Left ventricle myocardium inferior (tissue), 1 donor: Measurements from ENCODE around the gene C17orf67. TPM values are rescaled to one million over a fixed set of nuclear protein-coding genes. Genes with fewer than 3 reads are reported as not detected.

ENCODE experiments used
- DNase-seq: peaks from one replicate; pipeline ENCODE4 v3.0.0-alpha.2; 2020
- H3K27ac ChIP-seq: fragments of 200-600 bp; replicated peaks from 2 replicates; pipeline ENCODE4 v1.8.0; 2021
- H3K27me3 ChIP-seq: fragments of 200-600 bp; 2 replicates; pipeline ENCODE4 v1.8.0; 2021; ENCODE audit warnings: low read depth
- H3K36me3 ChIP-seq: fragments of 200-600 bp; 2 replicates; pipeline ENCODE4 v1.8.0; 2021
- H3K4me1 ChIP-seq: fragments of 200-600 bp; 2 replicates; pipeline ENCODE4 v1.8.0; 2021
- H3K4me3 ChIP-seq: fragments of 200-600 bp; 2 replicates; pipeline ENCODE4 v1.8.0; 2021; ENCODE audit warnings: mild to moderate bottlenecking, moderate library complexity
- H3K9me3 ChIP-seq: fragments of 200-600 bp; replicated peaks from 2 replicates; pipeline ENCODE4 v1.8.0; 2021
- intact Hi-C: fragments of 100-400 bp; cut with micrococcal nuclease; formaldehyde crosslinking; loops from one replicate; pipeline ENCODE4 v1.11.0; 2022
- total RNA-seq: library from RNA; stranded (reverse); fragmentation: NEBNext Ultra II Directional; extraction: Animal tissue kit (Norgen Biotek cat#: 25700); gene quantifications from one replicate; pipeline ENCODE4 v1.2.1, GENCODE V29; 2021
- TF ChIP-seq, protein P1 (sequence below): fragments of 200-600 bp; IDR thresholded peaks from 2 replicates; pipeline ENCODE4 v1.8.0; 2021; ENCODE audit warnings: antibody characterized with exemption, mild to moderate bottlenecking, borderline replicate concordance
- donor health status: DM: no; HTN: yes; CAD: no; lungs with severe emphysema.

Gene C17orf67
- total RNA-seq, 1 donor from 2014 or later, result 1.1 TPM

GRCh38 chr17:56833057-56833808 is 487 bp downstream of the C17orf67 start:
- H3K27ac ChIP-seq, result peak overlapping the region; percentile 86
- TF ChIP-seq, protein P1, sequence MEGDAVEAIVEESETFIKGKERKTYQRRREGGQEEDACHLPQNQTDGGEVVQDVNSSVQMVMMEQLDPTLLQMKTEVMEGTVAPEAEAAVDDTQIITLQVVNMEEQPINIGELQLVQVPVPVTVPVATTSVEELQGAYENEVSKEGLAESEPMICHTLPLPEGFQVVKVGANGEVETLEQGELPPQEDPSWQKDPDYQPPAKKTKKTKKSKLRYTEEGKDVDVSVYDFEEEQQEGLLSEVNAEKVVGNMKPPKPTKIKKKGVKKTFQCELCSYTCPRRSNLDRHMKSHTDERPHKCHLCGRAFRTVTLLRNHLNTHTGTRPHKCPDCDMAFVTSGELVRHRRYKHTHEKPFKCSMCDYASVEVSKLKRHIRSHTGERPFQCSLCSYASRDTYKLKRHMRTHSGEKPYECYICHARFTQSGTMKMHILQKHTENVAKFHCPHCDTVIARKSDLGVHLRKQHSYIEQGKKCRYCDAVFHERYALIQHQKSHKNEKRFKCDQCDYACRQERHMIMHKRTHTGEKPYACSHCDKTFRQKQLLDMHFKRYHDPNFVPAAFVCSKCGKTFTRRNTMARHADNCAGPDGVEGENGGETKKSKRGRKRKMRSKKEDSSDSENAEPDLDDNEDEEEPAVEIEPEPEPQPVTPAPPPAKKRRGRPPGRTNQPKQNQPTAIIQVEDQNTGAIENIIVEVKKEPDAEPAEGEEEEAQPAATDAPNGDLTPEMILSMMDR, result no peak
- H3K4me3 ChIP-seq, result peak overlapping the region; percentile 83
- no peaks in the 10 kb centered on the region for H3K36me3 ChIP-seq
- H3K27me3 ChIP-seq, result no peaks in the 10 kb centered on the region
- no peaks in the 10 kb centered on the region for H3K9me3 ChIP-seq
- H3K4me1 ChIP-seq, result peaks cover 58% of the 10 kb centered on the region
- intact Hi-C loops, result no loop called here
- peak; percentile 64 for DNase-seq

DNA sequence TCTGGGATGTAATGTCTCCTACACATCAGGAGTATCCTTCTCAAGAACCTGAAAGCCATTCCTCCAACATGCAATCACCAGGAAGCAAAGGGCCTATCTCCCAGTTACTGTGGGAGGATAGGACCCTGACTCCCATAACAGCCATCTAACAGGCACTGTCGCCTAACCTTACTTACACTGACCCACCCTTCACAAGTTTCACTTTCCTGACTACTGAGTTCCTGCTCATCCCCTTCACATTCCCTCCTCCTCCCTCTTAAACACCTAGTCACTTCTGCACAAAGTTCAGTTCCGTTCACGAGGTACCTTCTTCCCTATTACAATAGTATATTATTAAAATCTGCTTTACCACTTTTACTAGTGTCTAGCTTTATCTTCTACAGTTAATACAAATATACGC is 1.3 kb downstream of the C17orf67 start:
- Histone ChIP-seq H3K4me3 (peak overlapping the region; percentile 83), H3K27me3 (no peaks in the 10 kb centered on the region), H3K27ac (peak overlapping the region; percentile 86), H3K36me3 (no peaks in the 10 kb centered on the region), H3K9me3 (no peaks in the 10 kb centered on the region), H3K4me1 (peaks cover 58% of the 10 kb centered on the region)
- no peak for DNase-seq
- TF ChIP-seq, protein P1, result no peak
- intact Hi-C loops, result no loop called here

DNA sequence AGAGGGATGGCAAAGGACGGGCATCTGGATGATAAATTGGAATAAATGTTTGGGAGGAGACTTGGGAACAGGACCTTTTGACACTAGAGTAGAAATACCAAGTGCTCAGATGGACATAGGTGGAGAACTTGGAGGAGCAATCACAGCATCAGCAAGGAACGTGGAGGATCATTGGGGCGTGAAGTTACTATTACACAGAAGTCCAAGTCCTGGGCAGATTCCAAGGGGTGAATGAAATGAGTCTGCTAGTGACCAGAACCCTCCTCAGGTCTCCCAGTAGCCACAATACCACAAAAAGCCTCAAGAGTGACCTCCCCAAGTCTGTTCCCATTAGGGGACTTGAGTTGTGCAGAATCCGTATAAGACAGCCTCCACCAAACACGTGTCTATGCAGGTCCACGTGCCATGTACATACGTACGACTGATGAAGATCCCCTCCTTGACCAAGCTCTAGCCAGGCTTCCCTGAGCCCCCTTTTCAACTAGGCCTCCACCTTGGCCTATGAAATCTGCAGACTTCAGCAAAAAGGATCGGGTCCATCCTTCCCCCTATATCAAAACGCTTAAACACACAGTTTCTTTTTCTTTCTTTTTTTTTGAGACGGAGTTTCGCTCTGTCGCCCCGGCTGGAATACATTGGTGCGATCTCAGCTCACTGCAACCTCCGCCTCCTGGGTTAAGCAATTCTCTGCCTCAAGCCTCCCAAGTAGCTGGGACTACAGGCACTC is 2.2 kb downstream of the C17orf67 start:
- Histone ChIP-seq H3K9me3 (no peaks in the 10 kb centered on the region), H3K4me1 (peaks cover 50% of the 10 kb centered on the region), H3K27me3 (no peaks in the 10 kb centered on the region), H3K36me3 (no peaks in the 10 kb centered on the region), H3K4me3 (no peak overlapping the region), H3K27ac (no peak overlapping the region)
- no peak for DNase-seq
- intact Hi-C loops, result no loop called here
- TF ChIP-seq, protein P1, result no peak

DNA sequence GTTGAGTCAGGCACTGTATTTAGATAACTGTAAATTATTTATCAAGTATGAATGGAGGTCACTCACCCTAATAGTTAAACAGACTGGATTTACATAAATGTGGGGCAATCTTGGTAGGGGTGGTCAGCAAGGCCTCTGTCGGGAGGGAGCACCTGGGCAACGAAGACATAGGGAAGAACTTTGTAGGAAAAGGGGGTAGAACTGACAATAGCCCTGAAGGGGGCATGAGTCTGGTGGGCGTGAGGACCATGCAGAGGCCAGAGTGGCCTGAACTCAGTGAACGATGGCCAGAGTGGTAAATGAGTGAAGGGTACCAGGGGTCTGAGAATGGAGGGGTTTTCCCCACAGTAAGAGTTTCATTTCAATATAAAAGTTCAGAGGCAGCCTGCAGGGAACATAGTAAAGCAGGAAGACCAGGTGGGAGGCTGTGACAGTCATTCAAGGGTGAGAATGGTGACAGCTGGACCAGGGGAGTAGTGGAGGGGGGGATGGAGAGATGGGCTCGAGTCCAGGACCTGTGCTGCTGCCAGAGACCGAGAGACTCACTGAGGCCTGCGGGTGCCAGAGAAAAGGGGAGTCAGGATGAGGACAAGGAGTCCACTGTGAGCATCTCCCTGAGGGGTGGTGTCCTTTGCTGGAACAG is 2.9 kb downstream of the C17orf67 start:
- no peak for DNase-seq
- no peak overlapping the region for H3K4me3 ChIP-seq
- intact Hi-C loops, result no loop called here

More for the DNA sequence above, 2.9 kb downstream of the C17orf67 start:
- H3K4me1 ChIP-seq, result peaks cover 43% of the 10 kb centered on the region
- H3K9me3 ChIP-seq, result no peaks in the 10 kb centered on the region
- H3K36me3 ChIP-seq, result no peaks in the 10 kb centered on the region
- H3K27me3 ChIP-seq, result no peaks in the 10 kb centered on the region
- TF ChIP-seq, protein P1, result no peak
- no peak overlapping the region for H3K27ac ChIP-seq
